GM21717 (cell line): ENCODE results near the gene DOK1.

Experiments
- ATAC-seq: cut with Tn5 transposase; IDR thresholded peaks from one replicate; pipeline ENCODE4 v1.9.1; 2021; ENCODE audit warnings: mild to moderate bottlenecking, moderate library complexity; ENCODE audit not compliant: unreplicated experiment

The DOK1 gene

DNA sequence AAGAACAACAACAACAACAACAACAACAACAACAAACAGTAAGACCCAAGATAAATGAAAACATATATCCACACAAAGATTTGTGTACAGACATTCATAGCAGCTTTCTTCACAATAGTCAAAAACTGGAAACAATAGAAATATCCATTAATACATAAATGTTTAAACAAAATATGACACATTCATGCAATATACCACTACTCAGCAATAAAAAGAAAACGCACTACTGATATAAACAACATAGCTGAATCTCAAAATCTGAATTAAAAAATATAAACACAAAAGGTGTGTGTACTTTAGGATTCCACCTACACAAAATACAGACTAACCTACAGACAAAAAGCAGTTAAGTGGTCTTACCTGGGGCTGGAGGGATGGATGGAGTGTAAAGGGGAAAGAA is 42.1 kb downstream of the DOK1 start:
- ATAC-seq, result no peak

DNA sequence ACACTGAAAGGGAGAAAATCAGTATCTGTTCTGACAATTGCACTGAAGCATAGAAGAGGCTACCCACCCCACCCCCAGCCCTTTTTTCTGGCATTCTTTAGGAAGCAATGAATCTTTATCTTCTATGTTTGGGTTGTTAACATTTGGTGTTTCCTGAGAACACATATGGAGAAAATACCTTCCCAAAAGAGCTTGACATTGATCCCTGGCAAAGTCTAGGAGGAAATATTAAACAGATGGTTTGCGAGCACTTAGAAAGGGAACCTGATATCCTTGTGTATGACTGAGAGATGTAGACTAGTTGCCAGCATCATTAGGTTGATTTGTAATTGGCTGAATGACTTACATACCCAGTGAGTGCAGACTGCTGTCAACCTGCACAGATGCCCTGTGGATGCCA is 42.9 kb downstream of the DOK1 start:
- no peak for ATAC-seq

DNA sequence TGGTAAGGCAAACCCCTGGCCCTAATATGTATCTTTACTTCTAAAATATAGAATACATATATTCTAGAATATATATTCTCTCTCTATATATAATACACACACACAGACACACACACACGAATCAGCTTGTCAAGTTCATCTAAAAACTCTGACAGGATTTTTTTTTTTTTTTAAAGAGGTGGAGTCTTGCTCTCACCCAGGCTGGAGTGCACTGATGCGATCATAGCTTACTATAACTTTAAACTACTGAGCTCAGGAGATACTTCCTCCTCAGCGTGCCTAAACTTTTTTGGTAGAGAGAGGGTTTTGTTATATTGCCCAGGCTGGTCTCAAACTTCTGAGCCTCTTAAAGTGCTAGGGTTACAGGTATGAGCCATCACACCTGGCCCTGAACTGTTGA is 45.2 kb downstream of the DOK1 start:
- ATAC-seq, result no peak

DNA sequence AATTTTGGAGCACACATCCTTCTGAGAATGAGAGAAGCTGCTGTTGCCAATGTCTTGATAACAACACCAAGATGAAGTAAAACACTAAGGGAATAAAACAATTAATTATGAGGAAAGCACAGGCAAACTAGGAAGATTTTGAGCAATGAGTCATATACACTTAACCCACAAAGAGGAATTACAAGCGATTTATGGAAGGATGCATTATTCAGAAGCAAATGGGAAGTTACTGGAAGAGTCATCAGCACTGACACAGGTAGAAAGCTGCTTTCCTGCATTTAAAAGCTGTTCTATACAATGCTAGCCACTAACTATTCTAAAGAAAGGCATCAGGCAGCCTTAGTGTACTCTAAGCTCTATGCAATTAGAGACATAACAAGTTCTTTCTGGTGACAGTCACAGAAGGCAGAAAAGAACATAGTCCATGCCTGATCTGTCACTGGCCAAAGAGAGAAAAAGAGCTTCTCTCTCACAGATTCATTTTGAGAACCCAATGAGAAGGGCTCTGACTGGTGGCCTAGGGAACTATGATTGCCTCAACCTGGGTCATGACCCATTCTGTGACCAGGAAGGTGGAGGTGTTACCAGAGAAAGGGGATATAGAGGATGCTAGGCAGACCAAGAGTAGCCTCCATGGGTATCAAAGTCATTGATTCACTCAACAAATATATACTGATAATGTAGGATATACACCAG is 48.2 kb downstream of the DOK1 start:
- no peak for ATAC-seq

DNA sequence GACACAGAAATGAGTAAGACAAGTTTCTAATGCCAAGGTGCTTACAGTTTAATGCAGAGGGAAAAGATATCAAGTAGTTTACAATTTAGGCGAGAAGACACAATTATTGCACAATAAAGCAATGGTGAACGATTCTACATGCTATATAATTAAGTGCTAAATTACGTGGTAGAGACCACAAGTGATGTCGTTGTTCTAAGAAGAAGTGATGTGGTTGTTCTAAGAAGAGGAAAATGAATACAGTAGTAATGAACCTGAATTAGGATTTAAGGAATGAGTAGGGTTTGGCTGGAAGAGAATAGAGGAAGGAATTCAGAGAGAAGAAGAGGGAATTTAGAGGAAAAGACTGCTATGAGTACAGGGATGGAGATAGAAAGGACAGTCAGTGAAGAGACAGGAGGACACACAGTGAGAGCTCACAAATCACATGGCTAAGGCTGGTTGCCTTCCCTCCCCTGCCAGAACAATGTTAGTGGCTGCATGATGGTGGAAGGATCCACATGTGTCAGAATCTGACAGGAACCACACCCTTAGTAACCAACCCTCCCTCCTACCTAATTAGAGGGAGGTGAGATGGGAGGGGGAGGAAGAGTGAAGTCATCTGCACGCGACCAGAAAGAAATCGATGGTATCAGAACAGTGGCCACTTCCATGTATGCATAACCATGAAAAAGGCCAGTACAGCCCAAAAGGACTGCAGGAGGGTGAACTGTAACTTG is 48.9 kb downstream of the DOK1 start:
- ATAC-seq, result no peak

DNA sequence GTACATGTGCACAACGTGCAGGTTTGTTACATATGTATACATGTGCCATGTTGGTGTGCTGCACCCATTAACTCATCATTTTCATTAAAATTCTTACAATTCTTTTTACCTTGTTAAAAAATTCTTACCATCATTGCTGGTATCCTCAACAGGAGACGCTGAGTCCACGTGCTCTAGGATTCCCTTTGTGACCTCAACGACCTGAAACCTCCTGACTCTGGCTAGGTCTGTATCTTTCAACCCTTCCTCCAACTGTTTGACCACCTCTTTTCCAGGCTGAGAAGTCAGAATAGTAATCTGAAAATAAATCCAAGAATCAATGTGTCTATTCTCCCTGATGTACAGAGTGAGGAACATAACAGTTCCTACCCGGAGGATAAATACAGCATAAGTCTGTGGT is 52.4 kb downstream of the DOK1 start:
- ATAC-seq, result no peak
